ENCODE data around the gene PTPRS. TPM values are rescaled to one million over a fixed set of nuclear protein-coding genes. Genes with fewer than 3 reads are reported as not detected.

Gene PTPRS
- total RNA-seq (2021; fragmentation: NEBNext Ultra II Directional; extraction: Animal tissue kit (Norgen Biotek cat#: 25700)), result 218 and 223 TPM in 2 replicates
- polyA plus RNA-seq (2011; rRNA removed), result 96.8 and 146 TPM in 2 replicates
- 87.7 TPM for polyA plus RNA-seq (2011; cell fraction: cytosol; rRNA removed)
- polyA plus RNA-seq (2011; cell fraction: nucleus; rRNA removed), result 278 TPM
- polyA plus RNA-seq (2012, experiment 1 of 2), result 73.0 to 132 TPM (median 116 TPM) in 4 replicates
- 60.0 TPM for polyA plus RNA-seq (2012, experiment 2 of 2)
- 124 TPM for polyA plus RNA-seq (2013, experiment 1 of 2)
- 122 TPM for polyA plus RNA-seq (2013, experiment 2 of 2)
- polyA minus RNA-seq (2011; rRNA and poly(A)+ RNA removed), result 192 and 241 TPM in 2 replicates
- polyA minus RNA-seq (2011; cell fraction: cytosol; rRNA and poly(A)+ RNA removed), result 212 TPM
- 157 TPM for polyA minus RNA-seq (2011; cell fraction: nucleus; rRNA and poly(A)+ RNA removed)
- long read RNA-seq, experiment 1, partial matches to known transcripts, result 3 of 11 reads
- long read RNA-seq, experiment 1, other reads (novel, unspliced or antisense), result 7 of 11 reads
- long read RNA-seq, experiment 2, partial matches to known transcripts, result 1 of 6 reads
- long read RNA-seq, experiment 2, other reads (novel, unspliced or antisense), result 5 of 6 reads

GRCh38 chr19:5340637-5341447 is at the start of gene PTPRS:
Gene PTPRS, minus strand, starts transcription at chr19:5340812. Its CDS starts 54,672 bp downstream, at chr19:5286140.
- Histone ChIP-seq H2BK12ac (ENCODE audit: low read depth, low read length) (no peak within 1 kb of the TSS), H3K56ac (replicated peaks; ENCODE audit: insufficient read length, low read depth, low read length) (peak within 1 kb of the TSS; percentile 69)
- TF ChIP-seq SIRT6 (IDR thresholded peaks at IDR 0.05; ENCODE audit: low read length), result no peak
- TF ChIP-seq RFX5 (IDR thresholded peaks at IDR 0.05; ENCODE audit: borderline replicate concordance, low read depth, low read length), result no peak
- TF ChIP-seq EGR1 (IDR thresholded peaks at IDR 0.05; ENCODE audit: borderline replicate concordance, low read depth, low read length), result peak; percentile 73; the same call in 1 of the 2 replicates
- TF ChIP-seq POLR2A (IDR thresholded peaks at IDR 0.05; ENCODE audit: control extremely low read depth in 1 of 2, low read depth in 2 of 2, low read length in 2 of 2), result peak; percentile 31 to 62
- TF ChIP-seq FOSL1 (IDR thresholded peaks at IDR 0.05; ENCODE audit: insufficient read depth, low read depth, low read length), result no peak
- TF ChIP-seq E2F6 (IDR thresholded peaks at IDR 0.05), result peak; percentile 99
- TF ChIP-seq GABPA (IDR thresholded peaks at IDR 0.05; ENCODE audit: borderline replicate concordance, insufficient read depth, low read length), result 0 out of 2 replicates have a peak, but pooled peaks have one; percentile 3
- TF ChIP-seq HDAC6 (IDR thresholded peaks at IDR 0.05; ENCODE audit: low read depth, low read length), result no peak

More at GRCh38 chr19:5340637-5341447, at the start of gene PTPRS:
- Histone ChIP-seq H4K20me1 (replicated peaks in 1 of 2; ENCODE audit: control insufficient read depth in 1 of 2, insufficient read depth in 2 of 2, low read length in 2 of 2) (peaks cover 14 to 15% of the 10 kb centered on the region in 2 experiments), H2BK20ac (ENCODE audit: low read length) (no peak within 1 kb of the TSS), H3K4me3 (ENCODE audit: extremely low read depth in 1 of 4, insufficient read depth in 2 of 4, low read depth in 3 of 4, low read length in 4 of 4) (peak within 1 kb of the TSS; percentile 54 to 98 (median 76)), H2BK15ac (ENCODE audit: low read length) (peak within 1 kb of the TSS; percentile 10; the same call in 1 of the 2 replicates), H3K9me3 (ENCODE audit: insufficient read depth in 2 of 2, low read depth in 1 of 2, low read length in 1 of 2) (peaks cover 4 to 8% of the 10 kb centered on the region in 2 experiments; a peak in 2 of 4 replicates), H2AK5ac (ENCODE audit: low read depth, low read length) (no peak within 1 kb of the TSS), H2AFZ (ENCODE audit: low read length) (no peak within 1 kb of the TSS), H2BK120ac (replicated peaks; ENCODE audit: low read depth, low read length) (no peak within 1 kb of the TSS), H3K4me1 (replicated peaks in 1 of 4; ENCODE audit: control insufficient read depth in 3 of 4, insufficient read depth in 4 of 4, low read length in 3 of 4) (peaks cover 2 to 21% (median 12%) of the 10 kb centered on the region in 4 experiments), H3K36me3 (ENCODE audit: control insufficient read depth in 2 of 4, insufficient read depth in 4 of 4, low read length in 3 of 4) (no peaks in the 10 kb centered on the region), H3K4me2 (ENCODE audit: insufficient read depth in 1 of 2, low read depth in 2 of 2, low read length in 2 of 2) (peak within 1 kb of the TSS; percentile 79 to 93), H3K27me3 (replicated peaks in 1 of 4; ENCODE audit: control insufficient read depth in 3 of 4, extremely low read depth in 1 of 4, insufficient read depth in 3 of 4, low read length in 3 of 4) (peaks cover 10 to 18% (median 15%) of the 10 kb centered on the region in 4 experiments), H3K23me2 (ENCODE audit: low read depth, low read length) (peaks cover 7% of the 10 kb centered on the region; the same call in 1 of the 2 replicates), H3K79me1 (ENCODE audit: low read depth, low read length) (peaks cover 6% of the 10 kb centered on the region; the same call in 1 of the 2 replicates), H4K5ac (ENCODE audit: insufficient read length, low read depth, low read length) (peak within 1 kb of the TSS; percentile 55), H3K9ac (replicated peaks in 1 of 4; ENCODE audit: extremely low read depth in 1 of 4, low read depth in 3 of 4, low read length in 3 of 4) (peak within 1 kb of the TSS; percentile 56 to 90 (median 76)), H3K18ac (ENCODE audit: extremely low read depth, low read length) (peak within 1 kb of the TSS; percentile 93; the same call in 1 of the 2 replicates), H4K8ac (ENCODE audit: extremely low read depth, insufficient read depth, low read length) (peak within 1 kb of the TSS; percentile 90), H3K4ac (replicated peaks; ENCODE audit: insufficient read length, low read depth, low read length) (no peak within 1 kb of the TSS), H3K79me2 (ENCODE audit: control insufficient read depth in 1 of 2, insufficient read depth in 2 of 2, low read length in 2 of 2) (peaks cover 0 to 34% of the 10 kb centered on the region in 2 experiments; a peak in 3 of 4 replicates), H3K14ac (ENCODE audit: insufficient read length) (no peak within 1 kb of the TSS), H3K27ac (ENCODE audit: low read depth, low read length) (peak within 1 kb of the TSS; percentile 73; the same call in 1 of the 2 replicates), H2BK5ac (ENCODE audit: low read depth, low read length) (peak within 1 kb of the TSS; percentile 12; the same call in 1 of the 2 replicates), H4K91ac (replicated peaks; ENCODE audit: insufficient read length, low read length) (peak within 1 kb of the TSS; percentile 65), H3K23ac (ENCODE audit: insufficient read length) (no peak within 1 kb of the TSS)
- ChIA-PET POLR2A (ENCODE audit: partially characterized antibody) (interaction anchor here (0.6 to 4.0 kb wide), 14 partner anchors 8 to 935 kb away, joined by 3 to 36 read pairs (median 4); no protein-coding TSS in a partner anchor), CTCF (ENCODE audit: partially characterized antibody) (interaction anchor here (0.9 to 1.9 kb wide), 4 partner anchors 13 to 348 kb away, joined by 3 to 7 read pairs (median 3); no protein-coding TSS in a partner anchor)
- peak; percentile 33 to 97 for DNase-seq (ENCODE audit: low read depth in 1 of 2, low spot score in 2 of 2)
- WGBS, 2 experiments (ENCODE audit: extremely low coverage in 1 of 2, insufficient coverage in 1 of 2, insufficient read length in 1 of 2, insufficient replicate concordance in 2 of 2, low coverage in 1 of 2, low lambda C conversion rate in 2 of 2, missing lambda C conversion rate in 1 of 2), result 4% methylated on average over 45 of the region's 81 CpGs; no CpG with 5 or more reads in 1 of the 2 experiments
- FAIRE-seq, result no peak

Data from H1 (cell line).